ENCODE measurements around the gene KRTAP1-3.
"Not testable (repeated sequence)": the region's sequence is repeated elsewhere in the genome, so short reads cannot be mapped to it uniquely, and the experiment has no call there.

The KRTAP1-3 gene

GRCh38 chr17:41034346-41034935 lies at the start of gene KRTAP1-3:
Gene KRTAP1-3, minus strand, starts transcription at chr17:41034874. Its CDS starts 53 bp downstream, at chr17:41034821.
- CTCF ChIA-PET; POLR2A ChIA-PET; DNase-seq (ENCODE audit: extremely low spot score): not testable (repeated sequence)

- DNase-seq (ENCODE audit: extremely low spot score); CTCF ChIA-PET; POLR2A ChIA-PET: not testable (repeated sequence)
Observed at GRCh38 chr17:41084100-41084856, 49.6 kb upstream of the KRTAP1-3 start, which contains the start of gene KRTAP4-7. Gene KRTAP4-7, plus strand, starts transcription at chr17:41084150. Its CDS starts 57 bp downstream, at chr17:41084207.

GRCh38 chr17:41083427-41083826 lies 48.8 kb upstream of the KRTAP1-3 start:
- DNase-seq (ENCODE audit: extremely low spot score); POLR2A ChIA-PET; CTCF ChIA-PET: not testable (repeated sequence)

GRCh38 chr17:41082626-41083025 lies 48.0 kb upstream of the KRTAP1-3 start:
- no peak for DNase-seq (ENCODE audit: extremely low spot score)
- CTCF ChIA-PET, result no interaction called here
- POLR2A ChIA-PET, result no interaction called here
- no peak for TF ChIP-seq CTCF (IDR thresholded peaks at IDR 0.05; ENCODE audit: control extremely low read depth, extremely low read depth, low read depth, missing control alignments)

- ChIA-PET POLR2A (no interaction called here), CTCF (no interaction called here)
- TF ChIP-seq CTCF (IDR thresholded peaks at IDR 0.05; ENCODE audit: control extremely low read depth, extremely low read depth, low read depth, missing control alignments), result no peak
- no peak for DNase-seq (ENCODE audit: extremely low spot score)
Observed at GRCh38 chr17:41076788-41077187, 42.1 kb upstream of the KRTAP1-3 start.

GRCh38 chr17:41073676-41074075 lies 39.0 kb upstream of the KRTAP1-3 start:
- ChIA-PET POLR2A (no interaction called here), CTCF (no interaction called here)
- no peak for DNase-seq (ENCODE audit: extremely low spot score)
- no peak for TF ChIP-seq CTCF (IDR thresholded peaks at IDR 0.05; ENCODE audit: control extremely low read depth, extremely low read depth, low read depth, missing control alignments)

- no peak for TF ChIP-seq CTCF (IDR thresholded peaks at IDR 0.05; ENCODE audit: control extremely low read depth, extremely low read depth, low read depth, missing control alignments)
- POLR2A ChIA-PET, result no interaction called here
- CTCF ChIA-PET, result interaction anchor here (0.8 kb wide), 1 partner anchor 23 kb away, joined by 3 read pairs; no protein-coding TSS in a partner anchor
- DNase-seq (ENCODE audit: extremely low spot score), result no peak
Observed at GRCh38 chr17:41071606-41072360, 37.1 kb upstream of the KRTAP1-3 start.

GRCh38 chr17:41069031-41069430 lies 34.4 kb upstream of the KRTAP1-3 start:
- TF ChIP-seq CTCF (IDR thresholded peaks at IDR 0.05; ENCODE audit: control extremely low read depth, extremely low read depth, low read depth, missing control alignments), result no peak
- ChIA-PET POLR2A (no interaction called here), CTCF (no interaction called here)
- no peak for DNase-seq (ENCODE audit: extremely low spot score)
